BJ (cell line): ENCODE measurements around the gene ITGAD. TPM values are rescaled to one million over a fixed set of nuclear protein-coding genes. Genes with fewer than 3 reads are reported as not detected.

Experiments used
- CTCF ChIA-PET: fragments of 350-600 bp; formaldehyde crosslinking; extraction: SDS; loops from one replicate; lab custom pipeline; 2021; ENCODE audit warnings: antibody characterized with exemption, inconsistent platforms; lab: Yijun Ruan, JAX
- POLR2A ChIA-PET: fragments of 300-600 bp; sonication (Branson Sonifier 250); formaldehyde crosslinking; extraction: SDS; loops from one replicate; lab custom pipeline; 2021; ENCODE audit warnings: antibody characterized with exemption; lab: Charles Lee
- DNase-seq: peaks from one replicate; pipeline ENCODE4 v3.0.0-alpha.2; 2011; ENCODE audit warnings: low read depth
- H3K27me3 ChIP-seq: 2 replicates; pipeline ENCODE4 v1.6.0; 2011; ENCODE audit warnings: low read length; ENCODE audit not compliant: control insufficient read depth, insufficient read depth
- H3K36me3 ChIP-seq: 2 replicates; pipeline ENCODE4 v1.5.1; 2011; ENCODE audit warnings: low read length; ENCODE audit not compliant: control insufficient read depth, insufficient read depth
- H3K4me3 ChIP-seq: 2 replicates; pipeline ENCODE4 v1.5.1; 2011; ENCODE audit warnings: low read depth, mild to moderate bottlenecking, control low read depth, low read length
- CTCF ChIP-seq: IDR thresholded peaks from 2 replicates; pipeline ENCODE4 v1.5.1; 2011; ENCODE audit warnings: low read depth, mild to moderate bottlenecking, control low read depth, inconsistent platforms, low read length, moderate library complexity; ENCODE audit not compliant: insufficient read depth
- polyA plus RNA-seq: library from polyadenylated mRNA; depleted of rRNA; stranded (reverse); fragments of >200 nt; gene quantifications from 2 replicates; pipeline ENCODE4 v1.2.3, GENCODE V29; 2011

ITGAD gene
- polyA plus RNA-seq, 1 experiment = not detected

- ChIA-PET POLR2A (no interaction called here), CTCF (interaction anchor here (0.7 kb wide), 1 partner anchor 236 kb away, joined by 3 read pairs; no protein-coding TSS in a partner anchor)
- TF ChIP-seq CTCF = no peak
- no peak for DNase-seq
- H3K4me3 ChIP-seq = no peak overlapping the region
- peaks cover 3% of the 10 kb centered on the region; the same call in 1 of the 2 replicates for H3K27me3 ChIP-seq
- H3K36me3 ChIP-seq = no peaks in the 10 kb centered on the region
These were observed 36.7 kb downstream of the ITGAD start for GRCh38 chr16:31429796-31430195.

GRCh38 chr16:31430380-31431052 lies 37.4 kb downstream of the ITGAD start:
- no peak for DNase-seq
- ChIA-PET CTCF (interaction anchor here (0.7 to 1.3 kb wide), 3 partner anchors 9 to 21 kb away, joined by 3 read pairs; partner anchors contain the start of gene ZNF843), POLR2A (no interaction called here)
- Histone ChIP-seq H3K36me3 (no peaks in the 10 kb centered on the region), H3K4me3 (no peak overlapping the region), H3K27me3 (peaks cover 3% of the 10 kb centered on the region; the same call in 1 of the 2 replicates)
- TF ChIP-seq CTCF = no peak

- CTCF ChIA-PET = interaction anchor here (0.7 kb wide), 1 partner anchor 291 kb away, joined by 3 read pairs; no protein-coding TSS in a partner anchor
- no peak for TF ChIP-seq CTCF
- POLR2A ChIA-PET = no interaction called here
- no peak for DNase-seq
- Histone ChIP-seq H3K4me3 (no peak overlapping the region), H3K27me3 (no peaks in the 10 kb centered on the region), H3K36me3 (no peaks in the 10 kb centered on the region)
These were observed 42.4 kb downstream of the ITGAD start for GRCh38 chr16:31435341-31436220.

GRCh38 chr16:31436221-31437045 lies 43.3 kb downstream of the ITGAD start:
- POLR2A ChIA-PET = no interaction called here
- Histone ChIP-seq H3K4me3 (no peak overlapping the region), H3K36me3 (no peaks in the 10 kb centered on the region), H3K27me3 (no peaks in the 10 kb centered on the region)
- DNase-seq = no peak
- no peak for TF ChIP-seq CTCF
- CTCF ChIA-PET = no interaction called here
